ENCODE results near the gene RGS19.

- TF ChIP-seq CTCF (IDR thresholded peaks at IDR 0.05; ENCODE audit: low read depth, low read length, missing input control) (no peak), RAD21 (IDR thresholded peaks at IDR 0.05) (no peak), ATF3 (IDR thresholded peaks at IDR 0.05) (no peak), RXRA (IDR thresholded peaks at IDR 0.05) (no peak), GABPA (IDR thresholded peaks at IDR 0.05 in 1 of 2, conservative IDR thresholded peaks at IDR 0.05 in 1 of 2) (no peak), MAX (IDR thresholded peaks at IDR 0.05) (no peak), SP1 (IDR thresholded peaks at IDR 0.05) (no peak), REST (IDR thresholded peaks at IDR 0.05) (no peak), EGR1 (IDR thresholded peaks at IDR 0.05; ENCODE audit: low read depth in 2 of 2) (no peak), ZBTB33 (IDR thresholded peaks at IDR 0.05) (no peak)
Measured at GRCh38 chr20:64079273-64080012, at the start of gene RGS19.

Measured in liver (tissue), 3 donors.